NCI-H524 (cell line): ENCODE measurements around the gene BCKDHB.

Experiments used
- DNase-seq, 2 experiments: peaks; one replicate each; lab custom pipeline; 2025; lab: John Stamatoyannopoulos, UW

The BCKDHB gene

GRCh38 chr6:80151635-80152034 lies 45.2 kb downstream of the BCKDHB start:
- no peak for DNase-seq

- no peak for DNase-seq
Observed at GRCh38 chr6:80154160-80154559, 47.7 kb downstream of the BCKDHB start.

GRCh38 chr6:80156221-80156620 lies 49.8 kb downstream of the BCKDHB start:
- DNase-seq, result no peak

GRCh38 chr6:80158478-80158989 lies 52.1 kb downstream of the BCKDHB start:
- DNase-seq, result no peak

- peak in 1 of 2 experiments; percentile 36 for DNase-seq
Observed at GRCh38 chr6:80161434-80161833, 55.0 kb downstream of the BCKDHB start.

GRCh38 chr6:80163754-80164187 lies 57.3 kb downstream of the BCKDHB start:
- DNase-seq, result no peak

GRCh38 chr6:80165143-80165542 lies 58.7 kb downstream of the BCKDHB start:
- DNase-seq, result no peak

- no peak for DNase-seq
Observed at GRCh38 chr6:80165819-80166218, 59.3 kb downstream of the BCKDHB start.

GRCh38 chr6:80170433-80170832 lies 64.0 kb downstream of the BCKDHB start:
- DNase-seq, result no peak

- no peak for DNase-seq
Observed at GRCh38 chr6:80173411-80173810, 66.9 kb downstream of the BCKDHB start.

- no peak for DNase-seq
Observed at GRCh38 chr6:80174900-80175572, 68.6 kb downstream of the BCKDHB start.

GRCh38 chr6:80179695-80180094 lies 73.2 kb downstream of the BCKDHB start:
- DNase-seq, result no peak

- DNase-seq, result no peak
Observed at GRCh38 chr6:80181352-80182081, 75.0 kb downstream of the BCKDHB start.

GRCh38 chr6:80182308-80182707 lies 75.8 kb downstream of the BCKDHB start:
- DNase-seq, result no peak

GRCh38 chr6:80183019-80183795 lies 76.7 kb downstream of the BCKDHB start:
- DNase-seq, result no peak

- no peak for DNase-seq
Observed at GRCh38 chr6:80185492-80185891, 79.0 kb downstream of the BCKDHB start.

- no peak for DNase-seq
Observed at GRCh38 chr6:80186082-80186481, 79.6 kb downstream of the BCKDHB start.

GRCh38 chr6:80196906-80197305 lies 90.4 kb downstream of the BCKDHB start:
- no peak for DNase-seq

- DNase-seq, result peak; percentile 5 to 22
Observed at GRCh38 chr6:80197474-80197873, 91.0 kb downstream of the BCKDHB start.

- no peak for DNase-seq
Observed at GRCh38 chr6:80197986-80198385, 91.5 kb downstream of the BCKDHB start.

GRCh38 chr6:80203283-80203682 lies 96.8 kb downstream of the BCKDHB start:
- DNase-seq, result no peak

- DNase-seq, result no peak
Observed at GRCh38 chr6:80205404-80205803, 98.9 kb downstream of the BCKDHB start.

GRCh38 chr6:80206758-80207157 lies 100.3 kb downstream of the BCKDHB start:
- DNase-seq, result no peak
